ENCODE data around the gene HOXC5.

The HOXC5 gene

DNA sequence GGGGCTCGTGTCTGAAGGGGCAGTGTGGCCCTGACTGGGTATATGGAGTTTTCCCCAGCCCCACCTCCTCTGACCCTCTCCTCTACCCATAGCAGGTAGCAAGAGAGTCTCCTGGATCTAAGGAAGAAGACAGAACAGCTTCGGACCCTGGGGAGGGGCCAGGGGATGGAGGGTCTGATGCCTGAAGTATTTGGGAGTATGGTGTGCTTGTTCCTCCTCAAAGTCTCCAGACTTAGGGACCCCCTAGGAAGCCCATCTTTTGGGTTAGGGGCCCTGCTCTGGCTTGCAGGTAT lies 24.6 kb upstream of the HOXC5 start:
- DNase-seq, result no peak

DNA sequence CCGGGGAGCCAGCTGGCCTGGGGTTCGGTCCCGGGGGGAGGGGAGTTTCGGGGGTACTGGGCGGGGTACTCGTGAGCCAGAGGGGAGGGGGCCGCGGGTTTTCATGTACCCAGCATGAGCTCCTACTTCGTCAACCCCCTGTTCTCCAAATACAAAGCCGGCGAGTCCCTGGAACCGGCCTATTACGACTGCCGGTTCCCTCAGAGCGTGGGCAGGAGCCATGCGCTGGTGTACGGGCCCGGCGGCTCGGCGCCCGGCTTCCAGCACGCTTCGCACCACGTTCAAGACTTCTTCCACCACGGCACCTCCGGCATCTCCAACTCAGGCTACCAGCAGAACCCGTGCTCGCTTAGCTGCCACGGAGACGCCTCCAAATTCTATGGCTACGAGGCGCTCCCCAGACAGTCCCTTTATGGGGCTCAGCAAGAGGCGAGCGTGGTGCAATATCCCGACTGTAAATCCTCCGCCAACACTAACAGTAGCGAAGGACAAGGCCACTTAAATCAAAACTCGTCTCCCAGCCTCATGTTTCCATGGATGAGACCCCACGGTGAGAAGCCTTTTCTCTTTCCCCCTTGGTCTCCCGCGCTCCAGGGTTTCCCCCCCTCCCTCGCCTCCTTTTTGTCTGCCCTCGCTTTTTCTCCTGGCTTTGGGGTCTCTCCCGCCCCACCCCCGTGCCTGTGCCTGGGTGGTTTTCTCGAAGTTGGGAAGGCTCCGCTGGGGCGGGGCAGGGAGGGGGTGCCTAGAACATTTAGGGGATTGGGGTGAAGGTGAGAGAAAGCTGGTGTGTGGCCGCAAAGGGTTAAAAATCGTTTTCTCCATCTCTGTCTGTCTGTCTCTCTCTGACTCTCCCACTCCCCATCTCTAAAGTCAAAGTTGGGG lies 23.4 kb upstream of the HOXC5 start:
- no peak for DNase-seq

DNA sequence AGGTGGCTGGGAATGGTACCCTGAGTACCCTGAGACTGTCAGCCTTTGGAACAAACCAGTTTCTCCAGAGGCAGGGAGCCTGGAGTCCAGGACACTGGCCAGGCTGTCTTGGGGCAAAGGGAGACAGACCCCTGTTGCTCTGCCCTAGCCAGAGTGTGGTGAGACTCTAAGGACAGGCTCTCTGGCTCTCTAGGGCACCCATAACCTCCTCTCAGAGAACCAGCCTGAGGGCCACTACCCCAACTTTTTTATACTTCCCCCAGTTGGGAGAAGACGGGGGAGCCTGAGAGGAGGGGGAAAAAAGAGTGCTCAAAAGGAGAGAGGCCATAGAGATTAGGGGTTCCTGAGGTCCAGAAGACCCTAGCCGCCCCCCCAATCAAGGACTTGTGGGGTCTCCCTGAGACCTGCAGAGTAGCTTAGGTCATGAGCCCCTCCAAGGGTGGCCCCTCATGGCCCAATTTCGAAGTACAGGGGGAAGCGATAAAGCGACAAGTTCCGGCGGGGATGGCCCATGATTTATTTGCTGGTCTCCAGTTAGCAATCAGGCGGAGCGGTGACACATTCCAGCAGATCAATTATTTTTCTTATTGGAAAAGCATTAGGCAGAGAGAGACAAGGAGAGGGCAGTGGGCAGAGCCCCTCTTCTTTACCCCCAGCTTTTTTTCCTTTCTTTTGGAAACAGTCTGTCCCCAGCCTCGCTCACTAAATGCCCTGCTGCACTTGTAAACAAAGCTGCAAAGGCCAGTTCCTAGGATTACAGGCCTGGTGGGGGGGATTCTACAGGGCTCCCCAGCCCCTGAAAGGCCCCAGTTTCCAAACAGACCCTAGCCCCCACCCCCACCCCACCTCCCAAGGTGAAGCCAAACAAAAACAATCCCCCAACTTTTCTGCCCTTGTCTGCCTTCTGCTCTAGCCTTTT lies 22.5 kb upstream of the HOXC5 start:
- DNase-seq, result no peak

DNA sequence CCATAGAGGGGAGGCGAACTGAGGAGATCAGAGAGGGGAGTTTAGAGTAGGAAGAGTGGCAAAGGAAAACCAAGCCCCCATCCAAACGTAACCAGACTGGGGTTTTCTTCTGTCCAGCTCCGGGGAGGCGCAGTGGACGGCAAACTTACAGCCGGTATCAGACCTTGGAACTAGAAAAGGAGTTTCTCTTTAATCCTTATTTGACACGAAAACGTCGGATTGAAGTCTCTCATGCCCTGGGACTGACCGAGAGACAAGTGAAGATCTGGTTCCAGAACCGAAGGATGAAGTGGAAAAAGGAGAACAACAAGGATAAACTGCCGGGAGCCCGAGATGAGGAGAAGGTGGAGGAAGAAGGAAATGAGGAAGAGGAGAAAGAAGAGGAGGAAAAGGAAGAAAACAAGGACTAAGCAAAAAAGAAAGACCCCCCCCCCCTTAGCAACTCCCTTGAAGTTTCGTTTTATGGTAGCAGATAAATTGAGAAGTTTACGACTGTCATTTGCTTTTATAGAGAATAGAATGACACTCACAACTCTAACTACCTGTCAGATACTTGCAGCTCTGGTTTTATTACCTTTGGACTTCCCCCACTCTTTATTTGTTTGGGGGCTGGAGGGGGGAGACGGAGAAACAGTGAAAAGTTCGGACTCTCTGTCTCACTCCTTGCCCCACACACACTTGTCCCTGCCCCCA lies 21.7 kb upstream of the HOXC5 start:
- DNase-seq, result no peak

DNA sequence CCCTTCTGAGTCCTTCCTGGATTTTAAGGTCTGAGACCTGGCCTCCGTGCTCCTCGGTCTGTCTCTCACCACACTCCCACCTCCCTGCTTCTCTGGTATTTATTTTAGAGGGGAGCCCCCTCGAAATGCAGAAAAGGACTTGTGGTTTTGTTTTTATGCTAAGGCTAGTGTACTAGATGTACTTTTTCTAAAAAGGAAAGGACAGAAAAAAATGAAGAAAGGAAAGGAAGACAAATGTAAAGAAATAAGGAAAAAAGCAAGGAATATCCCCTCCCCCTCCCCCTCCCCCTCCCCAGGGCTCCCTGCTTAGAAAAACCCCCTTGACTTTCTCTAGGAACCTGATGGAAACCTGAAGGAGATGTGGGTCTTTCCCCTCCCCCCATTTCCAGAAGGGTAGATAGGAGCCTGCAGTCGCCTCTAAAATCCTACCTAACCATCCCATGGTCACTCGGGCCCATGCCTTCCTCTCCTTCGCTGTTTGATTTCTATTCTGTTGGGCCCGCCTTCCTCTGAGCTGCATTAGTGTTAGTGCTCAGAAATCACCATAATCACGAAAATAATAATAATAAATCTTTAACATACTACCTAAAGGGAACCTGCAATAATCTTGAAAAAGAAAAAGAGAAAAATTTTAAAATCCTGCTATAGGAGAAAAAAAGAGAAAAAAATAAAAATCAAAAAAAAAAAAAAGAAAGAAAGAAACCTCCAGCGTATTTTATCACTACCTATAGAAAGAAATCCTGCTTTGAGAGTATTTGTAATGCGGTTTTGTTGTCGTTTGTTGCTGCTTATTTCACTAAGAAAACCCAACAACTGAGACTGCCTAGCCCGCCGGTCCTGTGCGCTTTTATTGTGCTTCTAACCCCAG lies 21.0 kb upstream of the HOXC5 start:
- DNase-seq, result no peak

DNA sequence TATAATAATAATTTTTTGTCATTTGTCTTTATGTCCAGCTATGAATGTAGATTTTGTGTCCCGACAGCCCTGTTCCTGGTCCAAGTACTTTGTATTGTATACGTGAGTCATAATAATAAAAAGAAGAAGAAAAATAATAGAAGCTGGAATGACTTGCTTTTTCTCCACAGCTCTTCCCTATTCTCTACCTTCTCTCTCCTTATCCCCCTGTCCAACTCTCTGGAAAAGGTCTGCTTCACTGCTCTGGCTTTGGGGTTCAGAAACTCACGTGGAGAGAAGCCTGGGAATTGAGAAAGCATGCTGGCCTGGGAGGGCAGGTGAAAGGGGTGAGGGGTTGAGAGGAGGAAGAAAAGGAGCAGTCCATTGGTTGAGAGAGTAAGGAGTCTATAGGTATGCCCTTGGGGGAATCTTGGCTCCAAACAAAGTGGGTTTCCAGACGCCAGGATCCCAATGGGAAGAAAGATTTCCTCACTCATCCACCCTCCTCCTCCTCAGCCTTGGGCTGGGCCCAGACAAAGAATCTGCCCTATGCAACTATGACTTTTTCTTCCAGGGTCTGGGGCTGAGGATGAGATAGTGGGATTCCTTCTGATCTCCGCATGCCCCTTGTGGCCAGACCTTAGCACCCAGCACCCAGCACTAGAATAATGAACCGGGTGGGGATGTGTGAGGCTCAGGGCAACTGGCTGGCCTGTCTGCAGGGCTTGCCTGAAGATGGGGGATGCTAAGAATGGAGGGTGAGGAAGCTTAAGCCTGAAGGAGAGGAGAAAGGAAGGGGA lies 20.0 kb upstream of the HOXC5 start:
- DNase-seq, result no peak

DNA sequence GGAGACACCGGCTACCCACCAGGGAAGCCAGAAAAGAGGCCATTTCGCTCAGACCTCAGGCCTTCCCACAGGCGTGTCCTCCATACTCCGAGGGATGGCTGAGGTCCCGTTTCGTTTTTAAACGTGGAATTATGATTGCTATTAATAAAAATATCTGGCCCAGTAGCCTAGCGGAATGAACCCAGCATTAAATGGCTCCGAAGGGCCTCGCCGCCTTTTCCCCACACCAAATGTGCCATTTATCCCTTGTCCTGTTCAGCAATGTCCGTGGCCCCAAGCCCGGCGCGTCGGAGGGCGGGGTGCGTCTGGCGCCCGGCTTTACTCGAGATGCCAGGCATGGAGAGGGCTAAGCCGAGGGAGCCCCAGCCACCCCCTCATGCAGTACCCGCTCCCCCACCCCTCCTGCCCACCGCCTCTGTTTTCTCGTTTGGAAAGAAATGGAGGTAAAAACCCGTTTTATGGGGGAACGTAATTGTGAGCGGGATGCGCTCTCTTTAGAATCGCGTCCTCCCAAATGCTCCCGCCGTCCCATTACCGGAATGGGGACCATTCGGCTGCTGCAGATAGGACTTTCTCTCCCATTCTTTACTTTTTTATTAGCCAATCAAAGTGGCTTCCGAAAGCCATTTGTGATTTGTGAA lies 18.4 kb upstream of the HOXC5 start:
- DNase-seq, result no peak

DNA sequence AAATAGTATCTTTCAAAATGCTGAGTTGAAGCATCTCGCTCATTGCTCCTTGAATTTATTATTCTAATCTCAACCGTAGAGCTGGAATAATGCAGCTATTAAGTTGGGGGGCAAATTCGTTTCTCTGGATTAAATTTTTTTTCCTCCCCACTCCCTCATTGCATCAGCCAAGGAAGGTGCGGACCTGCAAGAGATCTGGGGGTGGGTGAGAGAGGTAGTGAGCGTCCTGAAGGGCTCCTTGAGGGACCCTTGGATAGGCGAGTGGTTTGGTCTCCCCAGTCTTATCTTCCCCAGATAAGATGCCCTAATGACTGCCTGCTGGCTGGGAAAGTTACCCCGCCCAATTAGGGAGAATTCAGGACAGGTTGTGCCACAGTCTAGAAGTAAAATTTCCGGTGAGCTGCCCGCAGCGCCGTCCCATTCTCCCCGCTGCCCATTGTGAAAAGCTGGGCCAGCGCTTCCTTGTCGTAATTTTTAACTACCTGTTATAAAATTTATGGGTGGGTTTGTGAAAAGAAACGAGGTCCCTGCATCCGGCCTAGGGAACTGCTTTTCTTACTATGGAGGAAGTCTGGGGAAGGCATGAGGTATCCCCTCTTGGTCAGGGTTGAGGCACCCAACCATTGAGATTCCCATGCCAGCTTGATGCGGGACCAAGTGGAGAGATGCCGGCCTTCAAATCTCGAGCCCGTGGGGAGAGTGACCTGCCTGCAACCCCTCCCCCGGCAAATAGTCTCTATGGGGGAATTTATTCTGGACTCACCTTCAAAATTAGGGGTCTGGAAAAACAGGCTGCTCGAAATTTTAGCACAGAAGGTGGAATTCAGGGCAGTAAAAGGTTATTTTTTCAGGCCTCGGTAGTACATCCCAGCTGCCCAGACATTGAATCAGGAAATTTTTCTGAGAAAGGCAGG lies 17.6 kb upstream of the HOXC5 start:
- no peak for DNase-seq

DNA sequence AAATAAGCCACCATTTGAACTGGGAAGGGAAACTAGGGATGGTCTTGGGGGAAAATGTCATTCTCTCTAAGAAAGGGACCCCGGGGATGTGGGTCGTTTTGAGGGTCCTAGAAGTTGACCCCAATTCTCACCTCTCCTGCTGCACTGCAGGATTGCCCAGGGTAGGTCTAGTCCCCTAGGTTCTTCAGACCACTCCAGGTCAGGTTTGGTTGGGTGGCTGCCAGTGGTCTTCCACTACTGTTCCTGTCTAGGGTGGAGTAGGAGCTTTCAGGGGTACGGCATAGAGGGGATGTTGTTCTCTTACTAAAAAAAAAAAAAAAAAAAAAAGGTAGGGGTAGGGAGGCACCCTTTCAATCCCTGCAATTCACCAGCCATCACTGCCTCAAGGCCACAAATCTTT lies 16.8 kb upstream of the HOXC5 start:
- DNase-seq, result no peak

DNA sequence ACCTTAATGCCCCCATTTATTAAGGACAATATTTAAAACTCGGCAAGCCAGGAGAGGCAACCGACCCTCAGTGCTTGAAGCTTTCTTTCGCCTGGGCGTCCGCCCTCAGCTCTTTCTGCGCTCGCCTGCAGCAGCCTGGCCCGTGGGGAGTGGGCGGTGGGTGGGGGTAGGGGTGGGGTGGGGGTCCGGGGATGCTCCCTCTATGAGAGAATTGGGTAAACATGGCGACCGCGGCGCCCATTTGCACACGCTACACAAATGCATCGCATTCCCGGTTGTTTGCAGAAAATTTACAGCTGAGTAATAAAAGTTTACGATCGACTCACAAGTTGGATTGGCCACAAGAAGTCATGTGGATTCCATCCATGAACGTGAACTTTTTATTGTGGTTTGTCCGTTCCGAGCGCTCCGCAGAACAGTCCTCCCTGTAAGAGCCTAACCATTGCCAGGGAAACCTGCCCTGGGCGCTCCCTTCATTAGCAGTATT lies 16.3 kb upstream of the HOXC5 start:
- no peak for DNase-seq

DNA sequence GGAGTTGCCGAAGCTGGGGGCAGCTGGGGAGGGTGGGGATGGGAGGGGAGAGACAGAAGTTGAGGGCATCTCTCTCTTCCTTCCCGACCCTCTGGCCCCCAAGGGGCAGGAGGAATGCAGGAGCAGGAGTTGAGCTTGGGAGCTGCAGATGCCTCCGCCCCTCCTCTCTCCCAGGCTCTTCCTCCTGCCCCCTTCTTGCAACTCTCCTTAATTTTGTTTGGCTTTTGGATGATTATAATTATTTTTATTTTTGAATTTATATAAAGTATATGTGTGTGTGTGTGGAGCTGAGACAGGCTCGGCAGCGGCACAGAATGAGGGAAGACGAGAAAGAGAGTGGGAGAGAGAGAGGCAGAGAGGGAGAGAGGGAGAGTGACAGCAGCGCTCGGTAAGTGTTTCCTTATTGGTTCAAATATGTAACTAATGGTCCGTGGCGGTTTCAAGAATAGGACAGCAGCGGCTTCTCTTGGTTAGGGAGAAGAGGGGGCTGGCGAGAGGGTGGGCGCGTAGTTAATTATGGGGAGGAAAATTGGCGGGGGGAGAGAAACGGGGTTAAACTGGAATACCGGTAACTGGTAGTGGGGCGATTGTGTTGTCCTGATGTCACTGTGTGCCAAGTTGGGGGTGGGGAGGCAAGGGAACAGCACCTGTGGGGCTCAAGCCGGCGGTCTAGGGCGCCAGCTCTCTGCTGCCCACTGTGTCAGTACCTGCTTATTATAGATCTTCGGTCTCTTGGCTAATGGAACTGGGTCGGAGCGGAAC lies 15.6 kb upstream of the HOXC5 start:
- peak; percentile 69 for DNase-seq

DNA sequence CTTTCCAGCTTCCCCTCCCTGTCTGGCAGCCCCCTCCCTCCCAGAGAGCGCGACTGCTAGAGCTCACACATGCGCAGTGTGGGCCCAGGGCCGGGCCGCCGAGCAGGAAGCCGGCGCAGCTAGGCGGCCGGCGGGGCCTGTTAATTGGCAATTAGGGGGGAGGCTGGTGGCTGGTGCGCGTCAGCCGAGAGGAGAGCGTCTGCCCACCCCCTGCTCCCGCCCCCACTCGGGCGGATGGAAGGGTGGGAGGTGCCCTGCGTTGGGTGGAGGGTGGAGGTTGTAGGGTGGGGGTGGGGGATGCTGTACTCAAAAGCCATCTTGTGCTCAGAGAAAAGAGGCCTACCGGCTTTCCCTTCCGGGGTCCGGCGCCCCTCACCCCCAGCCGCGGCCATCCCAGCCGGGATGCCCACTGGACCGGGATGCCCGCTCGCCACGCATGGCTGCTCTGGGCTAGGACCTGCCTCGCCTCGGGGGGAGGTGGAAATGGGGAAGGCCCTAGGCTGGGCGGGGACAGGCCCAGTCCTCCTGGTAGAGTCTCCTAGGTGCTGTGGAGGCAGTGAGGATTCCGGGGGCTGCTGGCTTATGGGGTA lies 14.9 kb upstream of the HOXC5 start:
- DNase-seq, result peak; percentile 93

DNA sequence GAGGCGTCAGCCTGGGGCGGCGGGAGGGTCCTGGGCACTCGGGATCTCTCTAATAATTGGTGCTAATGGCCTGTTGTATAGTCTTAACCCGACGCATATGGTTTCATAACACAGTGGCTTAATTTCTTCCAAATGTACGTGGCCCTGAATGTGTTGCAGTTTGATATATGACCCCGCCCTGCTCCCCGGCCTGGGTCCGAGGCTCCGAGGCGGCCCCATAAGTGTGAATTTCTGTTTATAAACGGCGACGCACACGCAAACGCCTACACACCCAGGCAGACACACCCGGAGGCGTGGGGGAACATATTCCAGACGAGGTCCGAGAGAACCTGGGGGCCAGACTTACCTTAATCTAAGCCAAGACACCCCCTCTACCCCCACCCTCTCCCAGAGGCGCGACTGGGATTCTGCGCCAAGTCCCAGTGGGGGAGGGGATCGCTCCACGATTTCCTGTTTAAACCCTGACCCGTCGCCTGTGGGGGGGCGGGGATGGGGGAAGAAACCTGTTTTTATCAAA lies 14.3 kb upstream of the HOXC5 start:
- DNase-seq, result no peak

DNA sequence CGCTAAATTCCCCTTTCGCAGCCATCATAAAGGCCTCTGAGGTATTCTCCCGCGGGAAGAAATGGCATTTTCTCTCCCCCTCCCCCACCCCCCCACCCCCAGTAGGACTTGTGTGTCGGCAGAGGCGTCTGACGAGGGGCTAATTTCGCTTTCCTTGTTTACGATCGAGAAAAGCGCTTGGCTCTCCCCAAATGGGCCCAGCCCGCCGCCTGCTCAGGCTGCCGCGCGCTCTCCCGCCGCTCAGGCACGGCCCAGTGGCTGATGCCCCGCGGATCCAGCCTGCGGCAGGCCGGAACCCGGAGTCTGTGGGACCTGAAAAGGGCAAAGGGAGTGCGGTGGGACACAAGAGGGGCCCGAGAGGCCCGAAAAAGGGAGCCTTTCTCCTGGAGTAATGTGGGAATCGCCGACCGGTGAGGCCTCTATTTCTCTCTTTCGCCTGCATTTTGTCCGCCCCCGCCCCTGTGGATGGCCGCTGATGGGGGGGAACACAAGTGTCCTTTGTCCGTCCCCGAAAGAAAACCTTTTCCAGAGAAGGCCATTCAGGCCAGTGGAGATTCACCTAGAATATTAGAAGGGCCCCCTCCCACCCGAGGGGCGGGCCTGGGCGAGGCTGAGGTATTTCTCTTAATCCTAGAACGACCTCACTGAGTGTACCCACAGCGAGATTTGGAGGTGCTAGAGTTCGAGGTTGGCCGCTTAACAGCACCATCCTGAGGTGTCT lies 13.6 kb upstream of the HOXC5 start:
- DNase-seq, result no peak

DNA sequence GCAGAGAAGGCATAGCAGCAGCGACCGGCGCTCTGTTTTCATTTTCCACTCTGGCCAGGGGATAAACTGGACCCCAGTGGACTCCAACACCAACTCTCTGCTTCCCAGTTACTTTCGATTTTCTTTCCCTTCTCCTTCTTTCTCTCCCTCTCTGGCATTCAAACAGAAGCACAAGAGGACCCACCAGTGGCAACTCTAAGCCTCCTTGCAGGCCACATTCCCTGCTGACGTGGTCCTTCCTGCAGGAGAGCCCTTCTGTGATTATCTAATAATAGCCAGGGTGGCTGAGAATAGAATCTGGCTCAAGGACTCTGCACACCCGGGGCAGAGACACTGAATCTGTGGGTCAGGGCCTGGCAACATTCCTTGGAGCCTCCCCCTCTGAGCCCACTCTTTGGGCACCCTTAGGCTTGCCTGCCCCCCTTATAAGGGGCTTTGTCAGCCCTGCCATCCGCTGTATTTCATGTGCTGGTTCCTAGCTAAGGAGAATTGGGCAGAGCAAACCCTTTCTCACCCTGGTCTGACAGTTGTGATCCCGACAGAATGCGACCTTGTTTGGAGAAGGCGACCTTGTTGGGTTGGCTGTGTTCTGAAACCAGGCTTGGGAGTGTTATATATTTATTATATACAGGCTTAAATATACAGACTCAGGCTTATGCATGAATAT lies 12.8 kb upstream of the HOXC5 start:
- no peak for DNase-seq

DNA sequence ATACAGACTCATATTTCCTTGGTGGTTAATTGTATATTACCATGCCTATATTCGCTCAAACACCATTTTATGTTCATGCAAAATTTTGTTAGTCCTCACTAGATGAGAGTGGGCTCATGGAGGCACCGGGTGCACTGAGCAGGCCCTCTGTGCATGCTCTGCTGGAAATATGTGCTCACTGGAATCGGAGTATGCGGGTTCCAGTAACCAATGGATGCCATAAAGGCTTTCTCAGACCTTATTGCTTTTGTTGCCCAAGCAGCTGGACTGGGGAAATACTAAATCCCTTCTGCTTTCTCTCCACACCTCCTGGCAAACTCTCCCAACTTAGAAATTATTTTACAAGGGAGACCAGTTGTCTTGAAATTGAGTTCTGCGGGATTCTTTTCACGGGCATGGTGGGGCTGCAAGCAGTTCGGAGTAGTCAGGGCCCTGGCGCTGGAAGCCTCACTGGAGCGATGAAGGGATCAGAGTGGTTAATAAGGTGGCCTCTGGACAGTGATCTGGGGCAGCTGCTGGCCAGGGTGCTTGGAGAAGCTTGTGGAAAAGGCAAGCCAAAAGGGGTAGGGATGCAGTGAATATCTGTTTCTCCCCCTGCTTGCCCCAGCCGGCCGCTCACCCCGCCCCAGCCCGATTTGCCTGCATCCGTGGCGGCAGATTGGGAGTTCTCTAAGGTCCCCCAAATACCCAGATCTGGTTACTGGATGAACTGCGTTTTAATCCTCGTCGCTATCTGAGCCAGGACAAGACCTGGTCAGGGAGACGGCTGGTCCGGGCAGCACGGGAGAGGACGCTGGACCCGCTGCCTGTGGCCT lies 12.1 kb upstream of the HOXC5 start:
- no peak for DNase-seq
